Endometrial microvascular endothelial cells (primary cell): ENCODE data around the gene HPX. TPM values are rescaled to one million over a fixed set of nuclear protein-coding genes. Genes with fewer than 3 reads are reported as not detected.

Experiments used
- in situ Hi-C: cut with HindIII; loops from 2 replicates; pipeline ENCODE4 v1.10.0; 2017; ENCODE audit warnings: low sequenced_read_pairs, low pct_unique_long_range_greater_than_20kb; ENCODE audit errors: inconsistent ontology term
- total RNA-seq: library from RNA; depleted of rRNA; stranded (reverse); fragments of >200 nt; gene quantifications from one replicate; pipeline ENCODE4 v1.2.3, GENCODE V29; 2015; ENCODE audit errors: inconsistent ontology term

The HPX gene, protein sequence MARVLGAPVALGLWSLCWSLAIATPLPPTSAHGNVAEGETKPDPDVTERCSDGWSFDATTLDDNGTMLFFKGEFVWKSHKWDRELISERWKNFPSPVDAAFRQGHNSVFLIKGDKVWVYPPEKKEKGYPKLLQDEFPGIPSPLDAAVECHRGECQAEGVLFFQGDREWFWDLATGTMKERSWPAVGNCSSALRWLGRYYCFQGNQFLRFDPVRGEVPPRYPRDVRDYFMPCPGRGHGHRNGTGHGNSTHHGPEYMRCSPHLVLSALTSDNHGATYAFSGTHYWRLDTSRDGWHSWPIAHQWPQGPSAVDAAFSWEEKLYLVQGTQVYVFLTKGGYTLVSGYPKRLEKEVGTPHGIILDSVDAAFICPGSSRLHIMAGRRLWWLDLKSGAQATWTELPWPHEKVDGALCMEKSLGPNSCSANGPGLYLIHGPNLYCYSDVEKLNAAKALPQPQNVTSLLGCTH
- total RNA-seq, result not detected

DNA sequence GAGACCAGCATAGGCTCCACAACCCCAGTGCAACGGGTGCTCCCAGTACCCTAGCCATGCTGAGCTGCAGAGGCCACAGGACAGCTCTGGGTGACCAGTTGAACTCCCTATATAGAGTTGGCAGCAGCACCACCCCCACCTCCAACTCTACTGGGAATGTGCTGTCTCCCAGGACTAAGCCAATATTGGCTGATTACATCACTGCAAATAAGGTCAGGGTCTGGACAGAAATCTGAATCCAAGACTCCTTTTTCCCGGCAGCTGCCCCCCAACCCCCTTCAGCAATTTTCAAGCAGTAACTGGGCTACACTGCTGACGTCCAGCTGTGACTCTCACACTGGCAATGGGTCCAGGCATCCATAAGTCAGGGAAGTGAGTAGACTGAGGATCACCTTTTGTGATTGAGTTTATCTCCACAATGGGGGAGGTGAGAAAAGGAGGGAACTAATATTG lies at the start of gene HPX:
Gene HPX (minus strand): TSS at position 82 of the 453 bp plus-strand sequence. CDS start 24 bp downstream, at position 58.
- in situ Hi-C loops, result loop anchor here (5.0 kb wide), 1 partner anchor 46 kb away; no protein-coding TSS in a partner anchor

DNA sequence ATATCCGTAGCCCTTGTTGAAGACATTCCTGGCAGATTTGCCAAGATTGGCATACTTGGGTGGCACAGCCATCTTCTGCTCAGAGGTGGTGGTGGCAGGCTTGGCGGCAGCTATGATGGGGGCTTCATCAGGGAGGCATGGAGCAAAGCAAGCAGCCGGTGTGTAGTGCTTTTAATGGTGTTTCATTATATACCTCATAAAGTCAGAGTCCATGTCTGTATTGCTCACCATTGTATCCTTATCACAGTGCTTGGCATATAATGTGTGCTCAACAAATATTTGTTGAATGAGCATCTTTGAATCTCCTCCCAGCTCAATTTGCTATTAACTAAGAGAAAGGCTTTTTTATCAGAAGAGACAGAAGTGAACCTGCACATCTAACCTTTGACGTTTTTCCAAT lies 48.5 kb upstream of the HPX start:
- in situ Hi-C loops, result loop anchor here (5.0 kb wide), 1 partner anchor 47 kb away; the partner anchor contains the start of gene HPX

DNA sequence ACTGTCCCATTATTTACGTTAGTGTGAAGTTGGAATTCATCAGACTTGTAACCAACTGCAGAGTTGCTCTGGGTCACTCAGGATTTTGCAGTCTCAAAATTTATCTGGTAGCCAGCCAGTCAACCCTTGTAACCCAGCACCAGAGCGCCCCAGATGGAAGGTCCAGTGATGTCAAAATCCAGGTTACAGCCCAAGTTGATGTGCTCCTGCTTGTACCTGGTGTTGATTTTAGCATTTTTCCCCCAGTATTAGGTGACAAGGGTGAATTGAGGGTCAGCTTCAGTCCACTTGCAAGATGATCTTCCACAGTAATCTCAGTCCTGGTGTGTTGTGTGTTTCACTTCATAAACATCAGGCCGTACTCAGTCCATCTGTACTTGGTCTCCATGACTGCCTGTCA lies 48.0 kb upstream of the HPX start:
- in situ Hi-C loops, result loop anchor here (5.0 kb wide), 1 partner anchor 47 kb away; the partner anchor contains the start of gene HPX

DNA sequence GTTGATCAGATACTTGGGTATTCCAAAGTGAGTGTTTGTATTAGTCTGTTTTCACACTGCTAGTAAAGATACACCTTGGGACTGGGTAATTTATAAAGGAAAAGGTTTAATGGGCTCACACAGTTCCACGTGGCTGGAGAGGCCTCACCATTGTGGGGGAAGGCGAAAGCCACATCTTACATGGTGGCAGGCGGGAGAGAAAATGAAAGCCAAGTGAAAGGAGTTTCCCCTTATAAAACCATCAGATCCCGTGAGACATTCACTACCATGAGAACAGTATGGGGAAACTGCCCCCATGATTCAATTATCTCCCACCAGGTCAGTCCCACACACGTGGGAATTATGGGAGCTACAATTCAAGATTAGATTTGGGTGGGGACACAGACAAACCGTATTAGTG lies 47.6 kb upstream of the HPX start:
- in situ Hi-C loops, result loop anchor here (5.0 kb wide), 1 partner anchor 46 kb away; the partner anchor contains the start of gene HPX

DNA sequence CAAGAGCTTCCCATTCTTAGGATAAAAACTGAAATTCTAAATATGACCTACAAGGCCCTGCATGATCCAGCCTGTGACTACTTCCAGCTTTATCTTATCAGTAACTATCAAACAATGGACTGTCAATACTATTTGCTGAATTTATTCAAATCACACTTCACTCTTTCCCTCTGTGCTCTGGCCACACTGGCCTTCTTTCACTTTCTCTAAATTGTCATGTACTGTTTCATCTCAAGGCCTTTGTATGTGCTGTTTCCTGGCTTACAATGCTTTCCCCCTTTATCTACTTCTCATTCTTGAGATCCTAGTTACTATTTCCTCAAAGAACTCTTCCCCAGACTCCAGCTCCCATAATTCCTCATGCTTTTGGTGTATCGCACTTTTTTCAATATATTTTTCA lies 46.2 kb upstream of the HPX start:
- in situ Hi-C loops, result loop anchor here (5.0 kb wide), 1 partner anchor 45 kb away; the partner anchor contains the start of gene HPX

DNA sequence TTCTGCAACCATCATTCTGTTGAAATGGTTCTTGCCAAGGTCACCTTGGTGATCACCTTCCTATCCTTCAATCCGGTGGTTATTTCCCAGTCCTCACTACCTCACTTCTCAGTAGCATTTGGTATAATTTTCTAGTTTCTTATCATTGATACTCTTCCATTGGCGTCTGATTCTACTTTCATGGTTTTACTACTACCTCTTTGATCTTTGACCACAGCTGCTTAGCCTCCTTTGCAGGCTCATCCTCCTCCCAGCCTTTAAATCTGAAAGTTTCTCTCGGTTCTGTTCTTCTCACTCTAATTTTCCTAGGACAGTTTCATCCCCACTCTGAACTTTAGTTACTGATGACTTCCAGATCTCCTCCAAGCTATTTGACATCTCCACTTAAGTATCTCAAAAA lies 45.5 kb upstream of the HPX start:
- in situ Hi-C loops, result loop anchor here (5.0 kb wide), 1 partner anchor 44 kb away; the partner anchor contains the start of gene HPX

DNA sequence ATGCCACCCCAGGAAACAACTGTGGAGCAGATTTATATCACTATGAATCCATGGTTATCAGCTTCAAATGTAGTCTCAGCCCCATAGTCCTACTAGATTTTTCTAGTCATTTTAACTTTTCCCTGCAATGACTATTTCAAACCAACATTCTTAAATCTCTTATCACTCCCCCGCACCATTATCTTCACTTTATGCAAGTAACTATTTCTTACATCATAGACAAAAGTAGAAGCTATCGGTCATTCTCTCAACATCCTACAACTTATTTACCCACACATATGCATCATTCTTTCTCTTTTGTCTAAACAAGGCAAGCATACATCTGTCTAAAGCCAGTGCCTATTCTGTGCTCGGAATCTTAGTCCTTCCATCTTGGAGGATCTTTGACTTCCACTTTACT lies 44.9 kb upstream of the HPX start:
- in situ Hi-C loops, result loop anchor here (5.0 kb wide), 1 partner anchor 43 kb away; the partner anchor contains the start of gene HPX

DNA sequence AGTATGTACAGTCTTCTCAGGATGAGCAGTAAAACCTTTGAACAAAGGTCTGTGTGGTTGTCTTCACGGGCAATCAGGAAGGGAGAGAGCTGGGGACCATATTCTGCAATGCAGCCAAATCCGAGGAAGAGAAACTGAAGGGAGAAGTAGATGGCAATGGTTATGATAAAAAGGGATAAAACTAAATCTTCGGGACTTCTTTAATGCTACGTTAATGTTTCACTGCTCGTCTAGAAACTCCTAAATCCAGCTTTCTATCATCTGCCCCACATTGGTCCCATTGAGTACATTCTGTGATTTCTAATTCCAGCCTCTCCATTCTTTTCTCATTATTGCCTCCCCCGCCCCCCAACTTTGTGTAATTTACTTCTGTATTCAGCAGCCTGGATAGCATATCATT lies 42.2 kb upstream of the HPX start:
- in situ Hi-C loops, result no loop called here

DNA sequence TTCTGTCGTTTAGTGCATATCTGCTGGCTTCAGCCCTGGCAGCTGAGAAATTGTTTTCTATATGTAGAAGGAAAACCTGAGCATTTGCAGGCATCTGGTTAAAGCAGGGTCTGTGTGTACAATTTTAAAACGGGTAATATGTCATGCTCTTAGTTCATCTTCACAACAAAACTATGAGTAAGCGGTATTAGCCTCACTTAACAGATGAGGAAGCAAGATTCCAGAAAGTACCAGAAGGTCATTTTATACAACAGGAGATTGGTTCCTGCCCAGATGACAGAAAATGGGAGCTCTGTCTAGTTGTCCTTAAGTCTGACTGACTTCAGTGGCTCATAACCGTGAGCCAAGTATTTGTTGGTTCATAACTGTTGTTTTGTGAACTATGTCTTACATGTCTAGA lies 41.7 kb upstream of the HPX start:
- in situ Hi-C loops, result no loop called here

DNA sequence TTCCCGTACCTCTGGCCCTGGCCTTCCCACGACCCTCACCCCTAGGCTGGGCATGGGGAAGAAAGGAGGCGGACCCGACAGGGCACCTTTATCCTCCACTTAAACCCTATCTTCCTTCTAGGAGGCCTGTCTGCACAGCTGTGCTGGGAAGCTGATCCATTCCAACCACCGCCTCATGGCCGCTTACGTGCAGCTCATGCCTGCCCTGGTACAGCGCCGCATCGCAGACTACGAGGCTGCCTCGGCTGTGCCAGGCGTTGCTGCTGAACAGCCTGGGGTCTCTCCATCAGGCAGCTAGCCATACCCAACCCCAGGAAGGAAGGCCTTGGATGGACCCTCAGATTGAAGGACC lies 41.1 kb upstream of the HPX start:
- in situ Hi-C loops, result no loop called here

DNA sequence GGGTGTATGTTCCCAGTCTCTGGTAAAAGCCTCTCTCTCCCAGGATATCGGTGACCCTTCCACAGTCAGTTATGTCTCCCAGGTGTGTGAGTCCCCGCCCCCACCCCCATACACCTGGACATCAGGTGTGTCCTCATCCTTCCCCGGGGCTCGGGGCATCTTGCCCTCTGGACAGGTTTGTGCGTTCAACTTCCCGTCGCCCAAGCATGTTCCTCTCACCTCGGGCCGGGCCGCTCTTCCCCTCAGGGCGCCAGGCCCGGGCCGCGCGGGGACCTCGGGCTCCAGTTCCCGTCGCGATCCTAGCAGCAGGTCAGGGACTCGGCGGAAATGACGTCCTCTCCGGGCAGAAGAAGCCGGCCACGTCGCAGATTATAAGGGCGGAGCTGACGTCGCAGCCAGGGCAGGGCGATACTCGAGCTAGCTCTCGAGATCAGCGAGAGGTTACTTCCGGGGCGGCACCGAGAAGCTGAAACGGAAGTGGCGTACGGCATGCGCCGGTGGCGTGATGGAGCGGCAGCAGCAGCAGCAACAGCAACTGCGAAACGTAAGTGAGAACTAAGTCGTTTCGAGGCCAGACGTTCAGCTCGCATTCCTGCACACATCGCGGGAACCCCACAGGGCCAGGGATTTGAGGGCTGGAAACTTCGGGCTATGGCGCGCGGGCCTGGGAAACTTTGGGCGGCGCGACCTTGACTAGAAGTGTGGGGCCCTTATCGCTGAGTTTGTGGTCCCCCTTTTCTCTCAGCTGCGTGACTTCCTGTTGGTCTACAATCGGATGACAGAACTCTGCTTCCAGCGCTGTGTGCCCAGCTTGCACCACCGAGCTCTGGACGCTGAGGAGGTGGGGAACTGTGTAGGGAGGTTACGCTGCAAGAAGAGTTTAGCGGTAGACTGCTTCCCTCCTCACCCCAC lies 40.5 kb upstream of the HPX start, which contains the start of the genes ARFIP2 and TIMM10B:
Gene ARFIP2 (minus strand): TSS at position 320 of the 912 bp plus-strand sequence. CDS start 910 bp downstream, outside the sequence.
Gene TIMM10B (plus strand): TSS at position 490 of the 912 bp plus-strand sequence. CDS start 16 bp downstream, at position 506.
- in situ Hi-C loops, result no loop called here

DNA sequence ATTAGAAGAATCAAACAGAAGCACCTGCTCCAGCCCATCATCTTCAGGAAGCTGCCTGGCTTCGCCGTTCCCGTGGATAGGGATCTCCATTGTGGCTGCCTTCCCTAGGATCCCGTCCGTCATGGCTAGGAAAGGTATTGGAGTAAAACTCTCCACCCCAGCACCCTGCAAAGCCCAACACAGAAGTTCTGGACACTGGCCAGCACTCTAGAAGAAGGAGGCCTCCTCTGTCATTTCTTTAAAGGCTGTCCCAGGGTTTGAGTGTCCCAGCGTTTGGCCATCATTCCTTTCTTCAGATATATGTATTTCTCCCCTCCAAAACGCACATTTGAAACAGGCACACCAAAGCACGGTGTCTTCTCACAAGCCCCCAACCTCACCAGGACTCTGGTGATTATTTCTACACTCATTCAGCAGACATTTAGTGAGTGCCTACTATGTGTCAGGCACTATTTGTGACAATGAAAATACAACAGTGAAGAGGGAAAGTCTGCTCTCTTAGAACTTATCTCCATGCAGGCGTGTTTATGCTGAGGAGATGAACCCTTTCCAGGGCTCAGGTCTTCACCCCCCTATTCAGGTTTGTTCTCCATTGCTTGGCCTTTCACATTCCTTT lies 39.6 kb upstream of the HPX start:
- in situ Hi-C loops, result no loop called here

DNA sequence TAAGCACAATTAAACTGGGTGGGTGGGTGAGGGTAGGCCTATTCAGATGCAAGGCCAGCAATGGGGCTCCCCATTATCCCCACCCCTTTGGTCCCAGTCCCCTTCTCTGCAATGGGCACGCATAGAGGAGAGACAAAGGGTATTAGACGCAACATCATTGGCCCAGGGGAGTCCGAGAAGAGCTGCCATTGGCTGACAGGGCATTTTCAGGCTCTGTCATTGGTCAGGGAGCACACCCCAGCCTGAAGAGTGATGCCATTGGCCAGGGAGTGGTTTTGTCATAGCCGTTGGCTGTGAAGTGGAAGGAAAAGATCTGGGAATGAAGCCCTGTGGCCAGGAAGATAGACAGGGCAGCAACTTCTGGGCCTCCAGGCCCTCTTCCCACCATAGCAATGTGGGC lies 35.8 kb upstream of the HPX start:
- in situ Hi-C loops, result no loop called here

DNA sequence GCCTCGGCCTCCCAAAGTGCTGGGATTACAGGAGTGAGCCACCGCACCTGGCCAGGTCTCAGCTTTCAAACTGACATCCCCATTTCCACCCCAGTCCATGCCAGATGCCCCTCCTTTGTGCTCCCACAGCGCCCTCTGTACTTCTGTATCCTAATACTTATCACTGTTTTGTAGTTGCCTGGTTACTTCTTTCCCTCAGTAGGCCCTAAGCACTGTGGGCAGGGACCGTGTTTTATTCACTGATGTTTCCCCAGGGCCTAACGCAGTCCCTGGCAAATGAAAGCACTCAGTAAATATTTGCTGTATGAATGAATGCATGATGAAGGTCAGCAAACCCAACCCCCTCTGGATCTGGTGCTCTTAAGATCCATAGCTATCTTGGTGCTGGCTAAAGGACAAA lies 35.1 kb upstream of the HPX start:
- in situ Hi-C loops, result no loop called here

DNA sequence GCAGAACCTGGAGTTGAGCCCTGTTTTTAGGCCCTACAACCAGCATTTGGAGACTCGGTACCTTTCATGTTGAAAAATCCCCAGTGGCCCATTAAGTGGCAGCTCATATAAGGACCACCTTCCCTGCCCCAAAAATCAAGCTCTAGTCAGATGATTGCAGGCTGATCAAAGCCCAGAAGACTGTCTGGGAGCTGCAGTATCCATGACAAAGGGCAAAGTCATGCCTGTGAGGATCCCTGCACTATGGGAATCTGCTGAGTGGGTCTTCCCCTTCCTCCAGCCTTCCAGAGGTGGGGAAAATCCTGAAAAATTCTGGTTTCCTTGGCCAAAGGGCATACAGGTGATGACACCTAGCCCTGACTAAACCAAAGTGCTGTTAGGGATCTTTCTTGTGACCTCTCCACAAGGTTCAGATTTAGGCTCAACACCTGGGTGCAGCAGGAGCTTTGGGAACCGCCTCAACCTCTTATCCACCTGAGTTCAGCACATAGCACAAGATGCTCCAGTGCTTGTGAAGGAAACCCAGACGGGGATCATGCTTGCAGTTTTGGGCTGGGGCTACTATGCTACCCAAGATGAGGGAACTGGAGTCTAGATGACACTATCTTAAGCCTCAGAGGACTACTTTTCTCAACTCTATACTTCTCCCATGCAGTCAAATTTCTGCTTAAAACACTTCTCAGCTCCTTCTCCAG lies 34.2 kb upstream of the HPX start:
- in situ Hi-C loops, result no loop called here

DNA sequence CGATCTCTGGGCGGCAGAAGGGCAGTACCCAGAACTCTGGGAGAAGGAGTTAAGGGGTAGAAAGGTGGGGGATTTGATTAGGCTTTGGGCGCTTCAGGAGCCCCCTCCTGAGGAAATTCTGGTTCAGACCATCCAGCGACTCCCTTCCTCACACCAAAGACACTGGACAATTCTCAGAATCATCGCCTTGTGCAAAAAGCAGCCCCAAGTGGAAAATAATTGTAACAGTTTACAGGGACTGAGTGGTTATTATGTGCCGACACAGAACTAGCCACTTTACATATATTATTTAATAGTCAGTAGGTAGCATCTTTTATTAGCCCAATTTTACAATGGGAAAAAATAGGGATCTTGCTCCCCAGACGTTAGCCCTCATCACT lies 33.6 kb upstream of the HPX start:
- in situ Hi-C loops, result no loop called here

DNA sequence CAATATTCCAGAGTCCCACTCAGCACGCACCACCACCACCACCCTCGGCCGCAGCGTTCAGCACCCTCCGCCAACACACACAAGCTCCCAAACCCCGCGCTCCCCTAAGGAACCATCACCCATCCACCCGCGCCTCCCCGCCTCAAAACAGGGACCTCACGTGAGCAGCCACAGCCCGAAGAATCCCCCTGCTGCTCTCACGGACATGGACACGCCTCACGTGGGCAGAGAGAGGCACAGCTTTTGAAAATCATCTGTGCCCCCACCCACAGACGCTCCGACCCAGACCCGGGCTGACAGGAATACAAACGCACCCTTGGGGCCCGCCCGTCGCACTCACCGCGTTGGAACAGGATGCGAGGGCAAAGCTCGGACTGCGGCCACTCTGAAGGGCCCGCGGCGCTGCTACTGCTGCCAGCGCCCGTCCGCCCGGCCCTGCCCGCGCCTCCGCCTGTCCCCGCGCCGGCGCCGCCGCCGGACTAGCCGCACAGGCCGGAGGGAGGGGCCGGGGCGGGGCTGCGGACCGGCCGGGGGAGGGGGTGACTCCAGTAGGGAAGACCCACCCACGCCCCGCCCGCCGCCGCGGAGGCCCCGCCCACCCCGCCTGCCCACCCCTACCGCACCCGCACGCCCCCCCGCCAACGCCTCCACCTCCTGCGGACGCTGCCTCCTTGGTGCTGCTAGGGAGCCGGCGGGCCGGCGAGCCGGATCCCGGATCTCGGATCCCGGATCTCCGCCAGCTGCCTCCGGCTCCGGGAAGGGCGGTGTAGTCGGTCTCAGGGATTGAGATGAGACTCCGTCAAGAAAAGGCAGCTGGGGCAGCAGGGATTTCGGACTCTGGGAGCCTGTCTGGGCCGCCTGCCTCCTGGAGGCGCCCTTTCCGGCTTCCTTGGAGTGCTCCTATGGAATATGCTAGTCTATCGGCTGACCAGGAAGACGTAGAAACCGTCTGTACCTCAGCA lies 32.9 kb upstream of the HPX start, which contains the start of gene TRIM3:
Gene TRIM3 (minus strand): TSS at position 491 of the 962 bp plus-strand sequence. CDS start 8,246 bp downstream, outside the sequence.
- in situ Hi-C loops, result no loop called here
